Measurements from ENCODE around the gene CDKN2AIP.

The CDKN2AIP gene

DNA sequence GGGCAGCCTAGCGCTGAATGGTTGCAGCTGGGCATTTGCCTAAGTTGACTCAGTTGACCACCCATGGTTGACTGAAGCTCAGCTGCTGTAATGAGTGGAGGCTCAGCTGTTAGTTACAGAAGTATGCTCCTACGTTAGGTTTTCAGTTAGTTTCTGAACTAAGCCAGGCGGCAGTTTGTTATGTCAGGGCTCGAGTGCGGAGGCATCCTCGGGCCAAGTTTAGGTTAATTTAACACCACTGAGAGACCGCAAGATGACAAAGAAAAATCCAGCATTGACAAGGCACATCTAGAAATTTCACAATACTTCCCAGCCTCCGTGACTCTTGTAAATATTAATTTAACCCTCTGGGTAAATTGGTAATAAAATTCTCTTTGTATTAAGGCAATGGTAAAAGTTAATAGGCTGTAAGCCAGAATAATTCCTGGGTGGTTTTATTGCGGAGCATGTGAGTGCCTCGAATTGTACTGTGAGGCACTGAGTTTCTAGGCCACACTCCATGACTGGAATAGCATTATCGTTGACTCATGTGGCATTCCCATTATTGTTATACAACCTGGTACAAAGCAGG, 33.1 kb upstream of the CDKN2AIP start:
- TF ChIP-seq, protein P1, sequence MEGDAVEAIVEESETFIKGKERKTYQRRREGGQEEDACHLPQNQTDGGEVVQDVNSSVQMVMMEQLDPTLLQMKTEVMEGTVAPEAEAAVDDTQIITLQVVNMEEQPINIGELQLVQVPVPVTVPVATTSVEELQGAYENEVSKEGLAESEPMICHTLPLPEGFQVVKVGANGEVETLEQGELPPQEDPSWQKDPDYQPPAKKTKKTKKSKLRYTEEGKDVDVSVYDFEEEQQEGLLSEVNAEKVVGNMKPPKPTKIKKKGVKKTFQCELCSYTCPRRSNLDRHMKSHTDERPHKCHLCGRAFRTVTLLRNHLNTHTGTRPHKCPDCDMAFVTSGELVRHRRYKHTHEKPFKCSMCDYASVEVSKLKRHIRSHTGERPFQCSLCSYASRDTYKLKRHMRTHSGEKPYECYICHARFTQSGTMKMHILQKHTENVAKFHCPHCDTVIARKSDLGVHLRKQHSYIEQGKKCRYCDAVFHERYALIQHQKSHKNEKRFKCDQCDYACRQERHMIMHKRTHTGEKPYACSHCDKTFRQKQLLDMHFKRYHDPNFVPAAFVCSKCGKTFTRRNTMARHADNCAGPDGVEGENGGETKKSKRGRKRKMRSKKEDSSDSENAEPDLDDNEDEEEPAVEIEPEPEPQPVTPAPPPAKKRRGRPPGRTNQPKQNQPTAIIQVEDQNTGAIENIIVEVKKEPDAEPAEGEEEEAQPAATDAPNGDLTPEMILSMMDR (IDR thresholded peaks at IDR 0.05; ENCODE audit: low read depth, low read length, missing control alignments), result no peak
- in situ Hi-C loops (cut with HindIII; ENCODE audit: low sequenced_read_pairs), result no loop called here
- DNase-seq (ENCODE audit: low read depth), result no peak
- no peak overlapping the region for H3K4me3 ChIP-seq (ENCODE audit: low read depth, low read length)

DNA sequence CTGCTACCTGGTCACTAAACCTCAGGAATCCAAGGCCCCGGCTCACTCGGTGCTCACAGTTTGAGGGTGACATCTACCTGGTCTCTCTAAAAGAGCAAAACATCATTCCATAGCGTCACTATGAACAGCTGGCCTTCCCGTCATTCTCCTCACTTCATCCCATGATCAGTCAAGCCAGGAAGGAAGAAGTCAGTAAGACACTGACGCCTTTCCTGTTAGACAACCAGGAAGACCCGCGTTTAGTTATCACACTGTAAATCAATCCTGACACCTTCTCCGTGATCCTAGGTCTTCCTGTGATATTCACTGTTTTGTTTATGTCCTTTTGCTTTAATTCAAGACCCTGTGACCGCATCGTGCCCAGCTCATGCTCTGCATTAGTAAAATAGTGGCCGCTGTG, 31.6 kb upstream of the CDKN2AIP start:
- no peak for DNase-seq (ENCODE audit: low read depth)
- TF ChIP-seq, protein P1 (IDR thresholded peaks at IDR 0.05; ENCODE audit: low read depth, low read length, missing control alignments), result no peak
- in situ Hi-C loops (cut with HindIII; ENCODE audit: low sequenced_read_pairs), result no loop called here
- no peak overlapping the region for H3K4me3 ChIP-seq (ENCODE audit: low read depth, low read length)

DNA sequence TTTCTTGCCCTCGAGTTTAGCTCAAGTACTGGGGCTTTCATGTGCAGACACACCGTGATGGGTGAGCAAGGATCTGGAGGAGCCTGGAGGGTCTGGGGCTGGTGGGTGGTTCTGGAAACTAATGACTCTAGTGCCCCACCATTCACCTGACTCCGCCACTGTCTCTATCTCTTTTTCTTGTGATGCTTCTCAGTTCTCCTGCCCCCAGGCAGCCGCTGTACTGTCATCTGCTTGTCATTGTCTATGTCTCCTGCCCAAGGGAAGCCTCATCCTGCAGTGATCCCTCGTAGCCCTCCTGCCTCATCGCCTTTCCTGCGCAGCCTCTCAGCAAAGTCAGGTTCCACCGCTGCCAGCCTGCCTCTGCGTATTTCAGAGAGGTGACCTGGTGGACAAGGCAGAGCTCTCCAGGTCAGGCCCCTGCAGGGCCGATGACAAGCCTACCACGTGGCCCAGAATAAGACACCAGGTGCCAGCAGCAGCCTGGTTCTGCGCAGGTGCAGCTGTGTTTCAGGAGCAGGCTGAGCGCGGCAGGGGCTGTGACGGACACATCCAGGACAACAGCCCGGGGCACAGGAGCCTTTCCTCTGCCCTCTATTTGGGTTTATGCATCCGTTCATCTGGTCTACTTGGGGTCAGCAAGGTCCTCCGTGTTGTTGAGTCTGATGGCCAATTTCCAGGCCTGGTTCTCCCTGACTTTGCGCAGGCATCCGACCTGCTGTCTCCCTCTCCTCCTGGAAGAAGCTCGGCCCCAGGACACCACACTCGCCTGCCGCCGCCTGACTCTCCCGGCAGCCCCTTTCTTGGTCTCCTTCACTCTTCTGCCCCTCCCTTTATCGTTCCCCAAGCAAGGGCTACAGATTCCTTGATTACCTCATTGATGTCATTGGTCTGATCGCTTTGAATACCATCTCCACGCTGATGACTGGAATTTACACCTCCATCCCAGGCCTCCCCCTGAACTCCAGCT, 30.9 kb upstream of the CDKN2AIP start:
- no peak overlapping the region for H3K4me3 ChIP-seq (ENCODE audit: low read depth, low read length)
- TF ChIP-seq, protein P1 (IDR thresholded peaks at IDR 0.05; ENCODE audit: low read depth, low read length, missing control alignments), result no peak

DNA sequence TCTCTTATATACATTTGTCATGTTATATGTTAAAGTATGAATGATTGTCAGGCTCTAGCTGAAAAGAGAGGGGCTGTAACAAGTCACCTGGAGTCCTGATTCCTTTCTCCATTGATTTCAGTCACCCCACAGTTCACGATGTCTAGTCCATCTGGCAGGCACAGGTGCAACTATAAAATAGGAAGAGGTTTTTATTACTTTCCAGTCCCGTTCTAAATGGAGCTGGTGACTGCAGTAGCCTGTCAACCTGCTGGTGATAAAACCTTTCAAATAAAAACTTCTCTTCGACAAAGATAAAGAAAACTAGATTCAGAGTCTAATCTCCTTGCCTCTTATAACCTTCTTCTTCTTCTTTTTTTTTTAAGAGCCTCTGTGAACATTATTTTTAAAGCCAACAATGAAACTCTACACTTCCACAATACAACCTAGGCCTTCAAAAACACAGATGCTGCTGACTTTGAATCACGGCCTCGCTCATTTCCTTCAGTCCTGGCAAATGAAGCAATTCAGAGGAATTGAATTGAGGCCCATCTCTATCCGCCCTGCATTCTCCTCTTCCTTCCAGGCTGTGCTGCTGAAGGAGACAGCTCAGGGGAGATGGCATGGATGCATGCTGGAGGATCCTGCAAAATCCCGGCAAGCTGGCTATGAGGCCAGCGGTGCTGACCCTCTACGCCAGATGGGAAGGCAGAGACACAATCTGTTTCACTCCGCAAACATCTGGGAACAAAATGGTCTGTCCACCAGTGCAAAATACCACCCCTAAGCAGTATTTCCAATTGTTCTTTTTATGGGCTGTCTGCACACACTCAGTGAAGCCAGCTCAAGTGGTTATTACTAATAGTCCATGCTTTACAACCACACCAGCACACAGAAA, 27.3 kb upstream of the CDKN2AIP start:
- no peak for DNase-seq (ENCODE audit: low read depth)
- no peak overlapping the region for H3K4me3 ChIP-seq (ENCODE audit: low read depth, low read length)
- in situ Hi-C loops (cut with HindIII; ENCODE audit: low sequenced_read_pairs), result no loop called here
- TF ChIP-seq, protein P1 (IDR thresholded peaks at IDR 0.05; ENCODE audit: low read depth, low read length, missing control alignments), result no peak

More for the DNA sequence above, 30.9 kb upstream of the CDKN2AIP start:
- DNase-seq (ENCODE audit: low read depth), result no peak
- in situ Hi-C loops (cut with HindIII; ENCODE audit: low sequenced_read_pairs), result no loop called here

DNA sequence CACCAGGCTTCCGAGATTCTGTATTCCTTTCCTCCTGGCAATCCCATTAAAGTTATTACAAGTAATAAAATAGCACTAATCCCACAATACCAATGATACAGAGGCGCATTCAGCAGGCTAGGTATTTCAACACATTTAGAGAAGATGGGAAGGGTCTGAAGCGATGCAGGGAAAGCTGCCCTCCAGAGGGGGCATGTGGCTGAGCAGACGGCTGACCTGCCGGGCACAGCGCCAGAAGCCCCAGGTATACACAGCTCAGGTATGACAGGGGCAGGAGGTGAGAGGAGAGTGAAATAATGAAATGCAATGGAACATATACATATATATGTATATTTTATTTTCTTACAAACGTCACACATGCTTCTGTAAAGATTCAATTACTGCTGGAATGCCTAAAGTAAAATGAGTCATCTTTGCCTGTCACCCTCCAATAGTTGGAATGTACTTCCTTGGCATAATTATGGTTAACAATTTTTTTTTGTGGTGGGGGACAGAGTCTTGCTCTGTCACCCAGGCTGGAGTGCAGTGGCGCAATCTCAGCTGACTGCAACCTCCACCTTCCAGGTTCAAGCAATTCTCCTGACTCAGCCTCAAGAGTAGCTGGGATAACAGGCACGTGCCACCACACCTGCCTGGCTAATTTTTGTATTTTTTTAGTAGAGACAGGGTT, 21.3 kb upstream of the CDKN2AIP start:
- in situ Hi-C loops (cut with HindIII; ENCODE audit: low sequenced_read_pairs), result no loop called here
- TF ChIP-seq, protein P1 (IDR thresholded peaks at IDR 0.05; ENCODE audit: low read depth, low read length, missing control alignments), result no peak
- no peak overlapping the region for H3K4me3 ChIP-seq (ENCODE audit: low read depth, low read length)
- peak; percentile 29 for DNase-seq (ENCODE audit: low read depth)
